Inflammatory macrophage treated with lipopolysaccharide for 1 hour (primary cell): ENCODE data around the gene TRIM72.
A peak's percentile ranks its signal among the peaks of the same experiment; 100 is the strongest.
"Not testable (repeated sequence)": the region's sequence is repeated elsewhere in the genome, so short reads cannot be mapped to it uniquely, and the experiment has no call there.

ENCODE experiments used
- DNase-seq, 2 donors: peaks; one replicate each; pipeline ENCODE4 v3.0.0-alpha.2; 2020 to 2022

The TRIM72 gene

DNA sequence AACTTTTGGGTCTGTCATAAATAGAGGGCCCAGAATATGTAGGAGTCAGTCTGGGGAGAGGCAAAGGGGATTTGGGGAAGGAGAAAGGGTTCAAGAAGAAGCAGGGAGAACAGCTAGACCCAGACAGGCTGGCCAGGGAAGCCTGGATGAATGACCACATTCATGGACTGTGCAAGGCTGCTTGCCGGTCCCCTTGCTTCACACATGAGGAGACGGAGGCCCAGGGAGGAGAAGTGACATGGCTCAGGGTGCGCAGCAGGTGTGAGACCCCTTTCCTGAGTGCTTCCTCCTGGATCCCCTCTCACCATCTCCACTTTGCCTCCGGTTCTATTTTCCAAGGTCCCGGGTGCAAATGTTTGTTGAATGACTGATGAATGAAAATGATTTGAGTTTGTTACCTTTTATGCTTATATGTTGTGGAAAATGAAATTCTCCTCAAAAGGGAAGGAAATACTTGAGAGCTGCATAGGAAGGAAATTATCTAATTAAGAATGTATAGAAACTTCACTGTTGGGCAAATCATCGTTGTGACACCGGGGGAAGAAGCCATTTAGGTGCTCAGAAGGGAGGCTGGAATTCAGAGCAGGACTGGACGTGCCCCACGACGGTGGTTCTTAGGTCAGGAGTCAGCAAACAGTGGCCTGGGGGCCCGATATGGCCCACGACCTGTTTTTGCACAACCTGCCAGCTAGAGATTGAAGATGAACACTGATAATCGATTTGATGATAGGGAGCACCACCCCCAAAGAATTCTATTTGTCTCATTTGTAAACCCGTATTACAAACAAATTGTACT lies 46.4 kb downstream of the TRIM72 start:
- peak in 1 of 2 donors; percentile 40 for DNase-seq

DNA sequence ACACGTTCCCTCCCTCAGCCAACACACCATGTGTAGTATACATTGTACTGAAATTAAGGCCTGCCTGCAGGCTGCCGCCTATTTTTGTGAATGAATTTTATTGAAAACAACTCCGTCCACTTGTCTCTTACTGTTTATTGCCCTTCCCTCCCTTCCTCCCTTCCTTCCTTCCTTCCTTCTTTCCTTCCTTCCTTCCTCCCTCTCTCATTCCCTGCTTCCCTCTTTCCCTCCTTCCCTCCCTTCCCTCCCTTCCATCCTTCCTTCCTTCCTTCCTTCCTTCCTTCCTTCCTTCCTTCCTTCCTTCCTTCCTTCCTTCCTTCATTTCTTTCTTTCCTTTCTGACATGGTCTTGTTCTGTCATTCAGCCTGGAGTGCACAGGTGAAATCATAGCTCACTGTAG lies 48.2 kb downstream of the TRIM72 start:
- no peak for DNase-seq

DNA sequence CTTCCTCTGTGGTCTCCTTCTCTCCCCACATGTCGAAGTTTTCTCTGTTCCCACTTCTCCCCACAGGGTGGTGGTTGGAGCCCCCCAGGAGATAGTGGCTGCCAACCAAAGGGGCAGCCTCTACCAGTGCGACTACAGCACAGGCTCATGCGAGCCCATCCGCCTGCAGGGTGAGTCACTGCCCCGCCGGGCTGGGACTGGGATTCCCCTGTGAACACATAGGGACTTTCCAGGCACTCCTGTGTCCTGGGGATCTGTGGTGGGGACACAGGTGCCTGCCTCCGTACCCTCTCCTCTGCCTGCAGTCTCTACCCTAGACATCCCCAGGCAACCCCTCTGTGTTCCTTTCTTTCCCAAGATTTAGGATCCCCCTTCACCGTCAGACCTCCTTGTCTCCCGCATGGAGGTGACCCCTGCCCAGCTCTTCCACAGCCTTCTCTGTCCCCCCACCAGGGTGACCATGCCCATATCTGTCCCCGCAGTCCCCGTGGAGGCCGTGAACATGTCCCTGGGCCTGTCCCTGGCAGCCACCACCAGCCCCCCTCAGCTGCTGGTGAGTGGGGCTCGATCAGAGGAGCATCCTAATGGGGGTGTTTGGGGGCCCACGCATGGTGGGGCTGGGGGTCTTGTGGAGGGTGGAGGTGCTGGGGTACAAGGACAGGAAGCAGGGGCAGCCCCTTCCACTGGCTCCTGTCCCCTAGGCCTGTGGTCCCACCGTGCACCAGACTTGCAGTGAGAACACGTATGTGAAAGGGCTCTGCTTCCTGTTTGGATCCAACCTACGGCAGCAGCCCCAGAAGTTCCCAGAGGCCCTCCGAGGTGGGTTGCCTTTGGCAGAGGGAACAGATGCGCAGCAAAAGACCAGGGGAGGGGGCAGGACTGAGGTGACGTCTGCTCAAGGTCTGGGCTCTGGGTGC lies 51.7 kb downstream of the TRIM72 start:
- DNase-seq = peak; percentile 85 to 92

DNA sequence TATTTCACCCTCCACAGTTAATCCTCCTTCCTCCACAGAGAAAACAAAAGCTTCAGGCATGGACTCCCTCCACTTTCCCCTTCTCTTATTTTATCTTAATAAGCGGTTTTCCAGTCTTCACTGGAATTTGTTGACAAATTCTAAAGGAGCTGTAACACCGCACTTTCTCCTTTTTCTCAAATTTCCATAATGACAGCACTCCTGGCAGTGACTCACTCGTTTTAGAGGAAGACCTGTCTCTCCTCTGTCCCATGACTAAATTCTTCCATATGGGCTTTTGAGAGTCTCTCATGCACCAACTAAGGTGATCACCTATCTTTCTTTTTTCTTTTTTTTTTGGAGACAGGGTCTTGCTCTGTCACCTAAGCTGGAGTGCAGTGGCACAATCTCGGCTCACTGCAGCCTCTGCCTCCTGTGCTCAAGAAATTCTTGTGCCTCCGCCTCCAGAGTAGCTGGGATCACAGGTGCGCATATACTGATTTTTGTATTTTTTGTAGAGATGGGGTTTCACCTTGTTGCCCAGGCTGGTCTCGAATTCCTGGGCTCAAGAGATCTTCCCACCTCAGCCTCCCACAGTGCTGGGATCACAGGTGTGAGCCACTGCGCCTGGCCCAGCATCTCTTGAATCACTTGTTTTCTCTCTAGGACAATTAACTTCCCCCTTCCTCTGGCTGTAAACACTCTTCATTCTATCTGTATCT lies 53.6 kb downstream of the TRIM72 start:
- peak; percentile 48 to 68 for DNase-seq

DNA sequence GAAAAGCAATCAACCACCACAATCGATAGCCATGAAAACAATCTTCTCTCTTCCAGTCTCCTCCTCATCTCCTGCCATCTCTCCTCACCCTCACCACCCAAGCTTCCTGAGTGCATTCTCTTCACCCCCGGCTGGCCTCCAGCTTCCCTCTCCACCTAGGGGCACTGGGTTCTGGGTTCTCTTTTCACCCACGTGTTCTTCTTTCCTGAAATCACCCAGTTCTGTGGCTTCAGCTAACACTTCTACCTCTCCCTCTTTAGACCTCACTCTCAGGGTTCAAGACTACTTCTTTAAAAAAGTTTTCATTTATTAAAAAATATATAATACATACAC lies 54.1 kb downstream of the TRIM72 start:
- DNase-seq = no peak

DNA sequence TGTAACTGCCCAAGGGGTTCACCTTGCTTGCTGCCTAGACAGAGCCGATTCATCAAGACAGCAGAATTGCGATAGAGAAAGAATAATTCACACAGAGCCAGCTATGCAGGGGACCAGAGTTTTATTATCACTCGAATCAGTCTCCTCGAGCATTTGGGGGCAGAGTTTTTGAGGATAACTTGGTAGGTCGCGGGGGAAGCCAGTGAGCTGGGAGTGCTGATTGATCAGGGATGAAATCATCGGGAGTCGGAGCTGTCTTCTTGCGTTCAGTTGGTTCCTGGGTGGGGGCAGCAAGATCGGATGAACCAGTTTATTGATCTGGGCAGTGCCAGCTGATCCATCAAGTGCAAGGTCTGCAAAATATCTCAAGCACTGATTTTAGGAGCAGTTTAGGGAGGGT lies 55.0 kb downstream of the TRIM72 start:
- no peak for DNase-seq

DNA sequence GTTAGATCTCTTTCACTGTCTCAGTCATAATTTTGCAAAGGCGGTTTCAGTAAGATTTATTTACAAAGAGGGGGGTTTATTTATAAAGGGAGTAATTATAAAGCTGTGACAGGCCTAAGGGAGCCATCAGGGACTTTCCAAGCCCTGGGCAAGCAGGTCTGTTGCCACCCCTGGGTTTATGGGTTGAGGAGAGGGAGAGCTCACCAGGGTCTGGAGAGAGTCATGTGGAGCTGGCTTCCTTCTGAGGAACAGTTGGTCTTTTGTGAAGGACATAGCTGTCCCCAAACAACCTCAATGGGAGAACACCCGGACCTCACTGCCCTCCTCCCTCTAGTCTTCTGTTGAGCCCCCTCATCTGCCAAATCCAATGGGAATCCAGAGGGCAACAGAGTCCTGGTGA lies 55.6 kb downstream of the TRIM72 start:
- DNase-seq = no peak

DNA sequence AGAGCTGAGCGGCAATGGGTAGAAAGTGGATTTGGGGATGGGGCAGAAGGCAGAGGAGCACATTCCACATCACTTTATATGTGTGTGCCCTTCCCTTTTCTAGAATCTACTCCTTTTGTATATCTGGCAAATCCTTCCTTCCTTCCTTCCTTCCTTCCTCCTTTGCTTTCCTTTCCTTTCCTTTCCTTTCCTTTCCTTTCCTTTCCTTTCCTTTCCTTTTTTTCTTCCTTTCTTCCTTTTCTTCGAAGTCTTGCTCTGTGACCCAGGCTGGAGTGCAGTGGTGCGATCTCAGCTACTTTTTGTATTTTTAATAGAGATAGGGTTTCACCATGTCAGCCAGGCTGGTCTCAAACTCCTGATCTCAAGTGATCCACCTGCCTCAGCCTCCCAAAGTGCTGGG lies 56.1 kb downstream of the TRIM72 start:
- not testable (repeated sequence) for DNase-seq

DNA sequence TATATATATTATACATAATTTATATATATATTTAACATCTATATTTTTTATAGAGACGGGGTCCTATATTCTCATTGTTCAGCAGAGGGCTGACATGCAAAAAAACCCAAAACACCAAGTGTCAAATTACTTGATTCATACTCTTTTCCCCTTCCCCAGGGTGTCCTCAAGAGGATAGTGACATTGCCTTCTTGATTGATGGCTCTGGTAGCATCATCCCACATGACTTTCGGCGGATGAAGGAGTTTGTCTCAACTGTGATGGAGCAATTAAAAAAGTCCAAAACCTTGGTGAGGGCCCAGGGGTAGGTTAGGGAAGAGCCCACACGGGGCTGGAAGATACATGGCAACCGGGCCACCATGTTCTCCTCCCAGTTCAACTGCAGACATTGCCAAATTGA lies 56.9 kb downstream of the TRIM72 start:
- DNase-seq = no peak

DNA sequence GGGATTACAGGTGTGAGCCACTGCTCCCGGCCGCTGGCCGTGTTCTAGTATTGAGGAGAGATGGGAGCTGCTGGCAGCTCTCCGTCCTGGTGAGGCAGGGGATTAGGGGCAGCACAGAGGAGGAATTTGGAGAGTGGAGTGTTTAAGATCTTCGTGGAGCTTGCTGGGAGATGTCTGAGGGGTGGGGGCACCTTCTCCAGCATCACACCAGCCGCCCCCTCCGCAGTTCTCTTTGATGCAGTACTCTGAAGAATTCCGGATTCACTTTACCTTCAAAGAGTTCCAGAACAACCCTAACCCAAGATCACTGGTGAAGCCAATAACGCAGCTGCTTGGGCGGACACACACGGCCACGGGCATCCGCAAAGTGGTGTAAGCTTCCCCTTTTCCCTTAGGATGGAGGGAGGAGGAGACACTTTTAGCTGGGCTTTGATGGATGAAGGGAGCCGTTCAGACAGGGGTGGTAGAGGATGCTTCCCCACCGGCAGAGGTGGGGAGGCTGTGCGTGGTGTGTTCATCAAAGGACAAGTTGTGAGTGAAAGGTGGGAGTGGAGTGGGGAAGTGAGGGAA lies 57.8 kb downstream of the TRIM72 start:
- DNase-seq = no peak

DNA sequence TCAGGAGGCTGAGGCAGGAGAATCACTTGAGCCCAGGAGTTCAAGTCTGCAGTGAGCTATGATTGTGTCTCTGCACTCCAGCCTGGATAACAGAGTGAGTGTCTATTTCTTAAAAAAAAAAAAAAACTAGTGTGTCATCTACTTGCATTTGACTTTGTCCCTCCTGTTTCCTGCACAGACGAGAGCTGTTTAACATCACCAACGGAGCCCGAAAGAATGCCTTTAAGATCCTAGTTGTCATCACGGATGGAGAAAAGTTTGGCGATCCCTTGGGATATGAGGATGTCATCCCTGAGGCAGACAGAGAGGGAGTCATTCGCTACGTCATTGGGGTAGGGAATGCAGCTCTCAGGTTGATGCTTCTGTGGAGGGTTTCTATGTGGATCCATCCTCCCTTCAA lies 59.3 kb downstream of the TRIM72 start:
- DNase-seq = no peak

DNA sequence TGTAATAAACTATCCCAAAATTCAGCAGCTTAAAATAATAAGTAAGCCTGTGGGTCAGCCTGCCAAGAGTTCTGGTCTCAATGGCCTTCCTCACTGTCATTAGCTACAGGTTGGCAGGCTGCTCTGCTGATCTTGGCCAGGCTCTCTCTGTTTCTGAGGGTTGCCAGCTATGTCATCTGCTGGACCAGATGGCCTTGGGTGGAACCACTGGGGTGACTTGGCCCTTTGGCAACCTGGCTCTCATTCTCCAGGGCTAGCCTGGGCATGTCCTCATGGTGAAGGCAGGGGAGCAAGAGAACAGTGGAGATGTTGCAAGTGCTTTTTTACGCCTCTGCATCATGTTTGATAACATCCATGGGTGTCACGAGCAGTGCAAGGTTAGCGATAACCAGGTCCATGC lies 59.8 kb downstream of the TRIM72 start:
- DNase-seq = no peak

DNA sequence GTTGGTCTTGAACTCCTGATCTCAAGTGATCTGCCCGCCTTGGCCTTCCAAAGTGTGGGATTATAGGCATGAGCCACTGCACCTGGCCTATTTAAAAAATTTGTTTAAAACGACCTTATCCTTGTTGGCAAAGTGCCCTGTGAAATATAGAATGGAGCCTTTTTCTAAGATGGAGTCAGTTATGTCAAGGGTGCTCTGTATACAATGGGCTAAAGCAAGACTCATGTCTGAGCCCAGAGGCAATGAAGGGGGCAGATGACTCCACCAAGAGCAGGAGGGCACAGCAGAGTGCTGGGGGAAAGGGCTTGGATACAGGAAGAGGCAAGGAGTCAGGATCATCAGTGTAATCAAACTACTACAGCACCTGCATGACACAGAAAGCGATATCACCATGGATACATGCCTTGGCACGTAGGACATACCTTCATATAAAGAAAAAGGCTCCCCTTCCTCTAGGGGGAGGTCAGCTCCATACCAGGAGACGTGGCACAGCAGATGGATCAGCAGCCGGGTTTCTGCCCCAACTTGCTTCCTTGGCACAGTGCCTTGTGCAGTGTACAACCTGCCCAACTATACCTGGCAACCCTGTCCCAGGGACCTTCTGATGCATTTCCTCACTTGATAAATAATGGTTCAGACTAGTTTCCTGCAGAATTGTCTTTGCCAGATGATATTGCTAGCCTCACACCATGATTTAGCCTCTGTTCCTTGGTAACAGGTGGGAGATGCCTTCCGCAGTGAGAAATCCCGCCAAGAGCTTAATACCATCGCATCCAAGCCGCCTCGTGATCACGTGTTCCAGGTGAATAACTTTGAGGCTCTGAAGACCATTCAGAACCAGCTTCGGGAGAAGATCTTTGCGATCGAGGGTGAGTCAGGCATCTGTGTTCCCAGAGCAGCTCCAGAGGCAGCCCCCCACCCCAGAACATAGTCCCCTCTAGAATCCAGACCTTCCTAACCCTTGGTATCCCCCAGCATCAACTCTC lies 61.2 kb downstream of the TRIM72 start:
- no peak for DNase-seq

DNA sequence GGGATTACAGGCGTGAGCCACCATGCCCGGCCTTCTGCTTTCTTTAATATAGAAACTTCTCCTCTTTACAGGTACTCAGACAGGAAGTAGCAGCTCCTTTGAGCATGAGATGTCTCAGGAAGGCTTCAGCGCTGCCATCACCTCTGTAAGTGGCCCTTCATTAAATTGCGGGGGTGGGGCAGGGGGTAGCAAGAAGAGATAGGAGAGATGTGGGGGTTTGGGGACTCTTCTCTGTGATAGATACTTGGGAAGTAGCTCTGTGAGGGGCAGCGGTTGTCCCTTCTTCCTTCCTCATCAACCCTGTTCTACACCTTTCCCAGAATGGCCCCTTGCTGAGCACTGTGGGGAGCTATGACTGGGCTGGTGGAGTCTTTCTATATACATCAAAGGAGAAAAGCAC lies 62.7 kb downstream of the TRIM72 start:
- DNase-seq = no peak

DNA sequence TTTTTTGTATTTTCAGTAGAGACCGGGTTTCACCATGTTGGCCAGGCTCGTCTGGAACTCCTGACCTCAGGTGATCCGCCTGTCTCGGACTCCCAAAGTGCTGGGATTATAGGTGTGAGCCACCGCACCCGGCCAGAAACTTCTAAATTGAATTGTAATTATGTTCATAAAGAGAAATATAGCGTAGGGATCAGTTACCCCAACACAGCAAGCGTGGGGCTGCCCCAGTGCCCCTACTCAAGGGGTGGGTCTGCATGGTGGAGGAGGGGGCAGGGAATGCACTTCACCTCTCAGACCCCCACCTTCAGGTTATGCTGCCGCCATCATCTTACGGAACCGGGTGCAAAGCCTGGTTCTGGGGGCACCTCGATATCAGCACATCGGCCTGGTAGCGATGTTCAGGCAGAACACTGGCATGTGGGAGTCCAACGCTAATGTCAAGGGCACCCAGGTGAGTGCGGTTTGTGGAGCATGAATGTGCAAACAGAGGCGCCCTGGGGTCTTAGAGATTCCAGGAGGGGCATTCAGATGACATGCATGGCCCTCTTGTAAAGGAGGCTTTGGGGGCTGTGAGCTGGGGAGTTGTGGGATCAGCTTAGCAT lies 63.8 kb downstream of the TRIM72 start:
- no peak for DNase-seq

DNA sequence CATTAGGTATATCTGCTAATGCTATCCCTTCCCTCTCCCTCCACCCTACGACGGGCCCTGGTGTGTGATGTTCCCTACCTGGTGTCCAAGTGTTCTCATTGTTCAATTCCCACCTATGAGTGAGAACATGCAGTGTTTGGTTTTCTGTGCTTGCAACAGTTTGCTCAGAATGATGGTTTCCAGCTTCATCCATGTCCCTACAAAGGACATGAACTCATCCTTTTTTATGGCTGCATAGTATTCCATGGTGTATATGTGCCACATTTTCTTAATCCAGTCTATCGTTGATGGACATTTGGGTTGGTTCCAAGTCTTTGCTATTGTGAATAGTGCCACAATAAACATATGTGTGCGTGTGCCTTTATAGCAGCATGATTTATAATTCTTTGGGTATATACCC lies 64.9 kb downstream of the TRIM72 start:
- DNase-seq = not testable (repeated sequence)
